Smooth muscle cell of bladder (primary cell): ENCODE data around the gene ZNF555. TPM values are rescaled to one million over a fixed set of nuclear protein-coding genes. Genes with fewer than 3 reads are reported as not detected.

Experiments
- total RNA-seq: library from RNA; depleted of rRNA; stranded (reverse); fragments of >200 nt; gene quantifications from 2 replicates; pipeline ENCODE4 v1.2.3, GENCODE V29; 2014

Gene ZNF555
- total RNA-seq: 4.3 and 5.0 TPM in 2 replicates

GRCh38 chr19:2840794-2841791 is at the start of gene ZNF555:
ZNF555 (plus strand) TSS chr19:2841475; CDS start chr19:2841573, 98 bp downstream.

DNA sequence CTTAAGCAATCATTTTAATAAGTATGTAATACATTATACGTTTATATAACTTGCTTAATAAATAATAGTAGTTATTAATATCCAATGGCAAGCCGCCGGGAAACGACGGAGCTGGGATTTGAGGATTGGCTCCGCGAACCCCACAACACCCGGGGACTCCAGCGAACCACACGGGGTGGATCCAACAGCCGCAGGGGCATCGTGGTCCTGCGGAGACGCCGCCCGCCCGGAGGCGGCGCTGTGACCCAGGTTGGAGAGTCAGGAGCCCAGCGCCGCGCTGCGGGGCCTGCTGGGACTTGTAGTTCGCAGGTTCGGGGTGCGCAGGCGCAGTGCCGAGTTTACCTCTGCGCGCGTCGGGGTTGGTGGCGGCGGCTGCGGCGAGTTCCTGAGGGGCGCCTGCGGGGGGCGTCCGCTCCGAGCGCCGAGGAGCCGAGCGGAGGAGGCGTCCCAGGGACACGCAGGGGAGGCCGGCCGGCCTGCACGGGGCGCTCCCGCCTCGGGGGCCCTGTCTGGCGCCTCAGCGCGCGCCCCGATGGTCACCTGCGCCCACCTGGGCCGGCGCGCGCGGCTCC is 21.6 kb upstream of the ZNF555 start, which contains the start of gene ZNF554:
Gene ZNF554 (plus strand): TSS at position 329 of the 572 bp plus-strand sequence. CDS start 204 bp downstream, at position 533.

DNA sequence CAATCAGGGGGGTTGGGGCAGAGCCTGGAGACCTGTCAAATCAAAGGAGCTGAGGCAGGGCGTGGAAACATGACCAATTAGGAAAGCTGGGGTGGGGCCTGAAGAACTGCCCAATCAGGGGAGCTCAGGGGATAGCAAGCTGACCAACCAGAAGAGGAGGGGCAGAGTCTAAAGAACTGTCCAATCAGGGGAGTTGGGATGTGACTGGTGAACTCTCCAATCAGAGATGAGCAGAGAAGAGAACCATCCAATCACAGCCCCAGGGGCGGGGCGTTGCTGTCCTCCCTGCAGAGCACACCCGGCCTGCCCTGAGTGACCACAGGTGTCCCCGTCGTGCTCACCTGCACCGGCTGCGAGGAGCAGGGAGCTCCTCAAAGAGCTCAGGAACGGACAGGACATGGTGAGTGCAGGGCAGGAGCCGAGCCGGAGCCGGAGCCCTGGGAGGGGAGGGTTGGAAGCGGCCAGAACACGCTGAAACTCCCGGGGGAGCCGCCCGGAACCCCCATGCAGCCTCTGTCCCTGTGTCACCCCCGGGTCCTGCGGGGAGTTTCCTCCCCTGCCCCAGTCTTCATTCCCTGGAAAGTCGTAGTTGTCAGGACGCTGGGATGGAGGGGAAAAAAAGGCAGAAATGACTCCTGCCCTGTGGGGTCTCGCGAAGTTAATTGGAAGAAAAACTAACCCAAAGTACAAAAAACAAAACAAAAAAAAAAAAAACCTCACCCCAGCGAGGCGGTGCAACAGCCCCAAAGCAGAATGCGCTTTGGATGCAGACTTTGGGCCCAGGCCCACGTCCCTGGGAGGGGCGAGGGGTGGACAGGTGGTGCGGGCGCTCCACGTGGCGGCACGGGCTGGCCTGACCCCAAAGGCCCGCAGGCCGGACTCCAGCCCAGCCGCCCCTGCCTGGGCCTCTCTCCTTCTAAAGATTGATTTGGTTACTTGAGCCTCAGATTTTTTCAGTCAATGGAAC is 26.0 kb downstream of the ZNF555 start, which contains the start of gene ZNF556:
Gene ZNF556 (plus strand): TSS at position 311 of the 967 bp plus-strand sequence. CDS start 87 bp downstream, at position 398.

GRCh38 chr19:2900296-2901252 is 59.3 kb downstream of the ZNF555 start, which contains the start of gene ZNF57:
ZNF57 (plus strand) TSS chr19:2900928; CDS start chr19:2901046, 118 bp downstream.

Other genes starting within 250 kb of the ZNF555 start
- gene GNG7, start 138.8 kb upstream of the ZNF555 start, total RNA-seq: 0.14 and 0.37 TPM in 2 replicates
- 1.3 and 2.7 TPM in 2 replicates for gene DIRAS1, start 120.1 kb upstream of the ZNF555 start, total RNA-seq
- 23.3 and 32.4 TPM in 2 replicates for gene SLC39A3, start 101.5 kb upstream of the ZNF555 start, total RNA-seq
- gene SGTA, start 58.2 kb upstream of the ZNF555 start, total RNA-seq: 23.6 and 27.5 TPM in 2 replicates
- 41.4 and 61.7 TPM in 2 replicates for gene THOP1, start 56.0 kb upstream of the ZNF555 start, total RNA-seq
- gene ZNF554, start 21.6 kb upstream of the ZNF555 start, total RNA-seq: 3.7 and 4.1 TPM in 2 replicates
- gene ZNF556, start 25.9 kb downstream of the ZNF555 start, total RNA-seq: under 0.01 and 0.09 TPM in 2 replicates
- gene ZNF57, start 59.5 kb downstream of the ZNF555 start, total RNA-seq: 3.5 and 3.6 TPM in 2 replicates
- 3.5 and 5.5 TPM in 2 replicates for gene ZNF77, start 103.5 kb downstream of the ZNF555 start, total RNA-seq
- gene TLE6, start 136.1 kb downstream of the ZNF555 start, total RNA-seq: 2.4 and 3.4 TPM in 2 replicates
- 2.1 and 3.1 TPM in 2 replicates for gene TLE2, start 187.8 kb downstream of the ZNF555 start, total RNA-seq
- 109 and 139 TPM in 2 replicates for gene TLE5, start 221.0 kb downstream of the ZNF555 start, total RNA-seq